Heart left ventricle (tissue), 16 donors: ENCODE data around the gene SLC22A13. TPM values are rescaled to one million over a fixed set of nuclear protein-coding genes. Genes with fewer than 3 reads are reported as not detected.

Experiments
- ATAC-seq, 4 donors: fragments of 200-7000 bp; cut with Tn5 transposase; one replicate each; pipeline ENCODE4 v1.9.1; 2020 to 2022; ENCODE audit warnings: moderate library complexity in 4 of 4, mild to moderate bottlenecking in 3 of 4, moderate number of reproducible peaks in 1 of 4
- DNase-seq, 5 donors: peaks; one replicate each; pipeline ENCODE4 v3.0.0-alpha.2; 2020
- H3K27ac ChIP-seq, 12 donors: fragments of 200-600 bp; sonication (generic) in 4 of 12; one replicate each; pipeline versions ENCODE4 v1.5.0 to v1.8.0; 2016 to 2022; ENCODE audit warnings: mild to moderate bottlenecking in 2 of 12
- H3K27me3 ChIP-seq, 9 donors: fragments of 200-600 bp; sonication (generic) in 2 of 9; one replicate each; pipeline versions ENCODE4 v1.5.1 to v1.8.0; 2016 to 2022; ENCODE audit warnings: mild to moderate bottlenecking in 3 of 9
- H3K36me3 ChIP-seq, 9 donors: fragments of 200-600 bp; sonication (generic) in 2 of 9; one replicate each; pipeline versions ENCODE4 v1.5.0 to v1.8.0; 2018 to 2022; ENCODE audit warnings: mild to moderate bottlenecking in 2 of 9
- H3K4me1 ChIP-seq, 12 donors: fragments of 200-600 bp; sonication (generic) in 4 of 12; one replicate each; pipeline versions ENCODE4 v1.5.0 to v1.8.0; 2016 to 2022; ENCODE audit warnings: mild to moderate bottlenecking in 3 of 12
- H3K4me3 ChIP-seq, 12 donors: fragments of 200-600 bp; sonication (generic) in 4 of 12; one replicate each; pipeline versions ENCODE4 v1.5.0 to v1.8.0; 2017 to 2022; ENCODE audit warnings: mild to moderate bottlenecking in 9 of 12, moderate library complexity in 4 of 12
- H3K9me3 ChIP-seq, 12 donors: fragments of 200-600 bp; sonication (generic) in 4 of 12; one replicate each; pipeline versions ENCODE4 v1.5.0 to v1.8.0; 2016 to 2022; ENCODE audit warnings: mild to moderate bottlenecking in 1 of 12
- POLR2A ChIP-seq, 2 donors: fragments of 450-650 bp; IDR thresholded peaks; one replicate each; pipeline ENCODE4 v1.6.1; 2017; ENCODE audit warnings: antibody characterized with exemption in 2 of 2, mild to moderate bottlenecking in 2 of 2, moderate library complexity in 2 of 2
- WGBS, 4 donors: extraction: QIAGEN DNeasy Blood & Tissue Kit in 2 of 4; methylation state at CpG; one replicate each; pipeline versions ENCODE4 v1.1.5 to v1.1.7; 2013 to 2018; 5-methylcytosine and 5-hydroxymethylcytosine counted together
- intact Hi-C, 10 donors: fragments of 100-400 bp; cut with DNase I; formaldehyde crosslinking; loops; one replicate each; pipeline versions ENCODE4 v1.11.1 to v1.14.2; 2022
- polyA plus RNA-seq, 2 donors: library from polyadenylated mRNA; stranded (reverse); fragments of 200-250 nt; gene quantifications; one replicate each; pipeline ENCODE4 v1.2.3, GENCODE V29; 2013
- total RNA-seq, 9 donors: library from RNA; depleted of rRNA in 2 of 9; stranded (reverse); fragments of >200 nt in 2 of 9; fragmentation: NEBNext Ultra II Directional in 3 of 9; extraction: Animal tissue kit (Norgen Biotek cat#: 25700) in 3 of 9; gene quantifications; one replicate each; pipeline versions ENCODE4 v1.1.0 to v1.2.4, GENCODE V29; 2016 to 2023
- TF ChIP-seq, protein P1 (sequence below), 12 donors: fragments of 200-600 bp; sonication (generic) in 4 of 12; IDR thresholded peaks; one replicate each; pipeline versions ENCODE4 v1.5.0 to v1.8.0; 2018 to 2022; ENCODE audit warnings: antibody characterized with exemption in 12 of 12, mild to moderate bottlenecking in 5 of 12
- donor health status: ischemic (EF 13 %, LVEDD 7.1; RV severe dilation, severe dysfunction).
- donor health status: healthy with polysubstance abuse.
- donor health status: DM: no; HTN: yes; CAD: no.
- donor health status: DM: no; HTN: no; CAD: no.
- donor health status: ischemic (EF 25% LVEDD 6.9; RV normal size, moderate dysfunction).
- donor health status: ischemic (EF 25% LVEDD 5.7; RV mildly dilated, moderate dysfunction).
- donor health status: healthy.
- donor health status: DM: yes; HTN: yes; CAD: no.
- donor health status: ischemic (EF 35%, LVEDD 5.7; RV mildly dilated, moderate dysfunction).
- donor health status: nonischemic (EF 11% LVEDD 7.7; RV severe dilation, severe dysfunction).
- donor health status: DM: yes; HTN: yes; CAD: no.
- donor health status: PGD.
- donor health status: ischemic (EF 29% LVEDD 5.4; RV normal size, mild dysfunction).
- donor health status: nonischemic (EF 23%, LVEDD 6.1; RV moderate dilation, normal function).

The SLC22A13 gene
- total and polyA plus RNA-seq, 11 donors: 0.07 to 0.24 (median 0.13) TPM; not detected in 5

GRCh38 chr3:38276917-38277630 is 11.5 kb downstream of the SLC22A13 start:
- H3K9me3 ChIP-seq: no peaks in the 10 kb centered on the region
- ATAC-seq (no peak), DNase-seq (no peak)
- TF ChIP-seq POLR2A (IDR thresholded peaks at IDR 0.05): no peak
- TF ChIP-seq, protein P1, sequence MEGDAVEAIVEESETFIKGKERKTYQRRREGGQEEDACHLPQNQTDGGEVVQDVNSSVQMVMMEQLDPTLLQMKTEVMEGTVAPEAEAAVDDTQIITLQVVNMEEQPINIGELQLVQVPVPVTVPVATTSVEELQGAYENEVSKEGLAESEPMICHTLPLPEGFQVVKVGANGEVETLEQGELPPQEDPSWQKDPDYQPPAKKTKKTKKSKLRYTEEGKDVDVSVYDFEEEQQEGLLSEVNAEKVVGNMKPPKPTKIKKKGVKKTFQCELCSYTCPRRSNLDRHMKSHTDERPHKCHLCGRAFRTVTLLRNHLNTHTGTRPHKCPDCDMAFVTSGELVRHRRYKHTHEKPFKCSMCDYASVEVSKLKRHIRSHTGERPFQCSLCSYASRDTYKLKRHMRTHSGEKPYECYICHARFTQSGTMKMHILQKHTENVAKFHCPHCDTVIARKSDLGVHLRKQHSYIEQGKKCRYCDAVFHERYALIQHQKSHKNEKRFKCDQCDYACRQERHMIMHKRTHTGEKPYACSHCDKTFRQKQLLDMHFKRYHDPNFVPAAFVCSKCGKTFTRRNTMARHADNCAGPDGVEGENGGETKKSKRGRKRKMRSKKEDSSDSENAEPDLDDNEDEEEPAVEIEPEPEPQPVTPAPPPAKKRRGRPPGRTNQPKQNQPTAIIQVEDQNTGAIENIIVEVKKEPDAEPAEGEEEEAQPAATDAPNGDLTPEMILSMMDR (IDR thresholded peaks at IDR 0.05): no peak
- intact Hi-C loops: no loop called here
- WGBS, 4 donors: 89 to 96% (median 95%) methylated on average over 11 to 13 of the region's 13 CpGs
- no peaks in the 10 kb centered on the region for H3K4me1 ChIP-seq
- no peak overlapping the region for H3K4me3 ChIP-seq
- H3K36me3 ChIP-seq: peaks cover 0 to 8% (median 0%) of the 10 kb centered on the region in 9 donors
- no peak overlapping the region for H3K27ac ChIP-seq
- no peaks in the 10 kb centered on the region for H3K27me3 ChIP-seq

- no peak for DNase-seq
- Histone ChIP-seq H3K36me3 (peaks cover 0 to 8% (median 0%) of the 10 kb centered on the region in 9 donors), H3K4me3 (no peak overlapping the region), H3K27me3 (no peaks in the 10 kb centered on the region), H3K27ac (no peak overlapping the region), H3K4me1 (no peaks in the 10 kb centered on the region), H3K9me3 (no peaks in the 10 kb centered on the region)
- 87 to 97% (median 92%) methylated on average over 5 of the region's 5 CpGs for WGBS, 4 donors
- intact Hi-C loops: no loop called here
- ATAC-seq: no peak
- TF ChIP-seq, protein P1 (IDR thresholded peaks at IDR 0.05): no peak
- TF ChIP-seq POLR2A (IDR thresholded peaks at IDR 0.05): no peak
Observed at GRCh38 chr3:38278841-38279240, 13.2 kb downstream of the SLC22A13 start.

- intact Hi-C loops: no loop called here
- H3K27ac ChIP-seq: no peak within 1 kb of the TSS
- no peaks in the 10 kb centered on the region for H3K27me3 ChIP-seq
- DNase-seq: no peak
- 86 to 90% (median 87%) methylated on average over 12 to 14 of the region's 14 CpGs for WGBS, 4 donors
- no peaks in the 10 kb centered on the region for H3K9me3 ChIP-seq
- ATAC-seq: no peak
- TF ChIP-seq POLR2A (IDR thresholded peaks at IDR 0.05): no peak
- no peaks in the 10 kb centered on the region for H3K36me3 ChIP-seq
- H3K4me3 ChIP-seq: no peak within 1 kb of the TSS
- no peaks in the 10 kb centered on the region for H3K4me1 ChIP-seq
Observed at GRCh38 chr3:38281895-38282686, 16.5 kb downstream of the SLC22A13 start, which contains the start of gene SLC22A14. TSS of gene SLC22A14 (plus strand) at chr3:38282294. CDS start at chr3:38306027, 23,733 bp downstream.

GRCh38 chr3:38283810-38284755 is 18.5 kb downstream of the SLC22A13 start:
- no peaks in the 10 kb centered on the region for H3K36me3 ChIP-seq
- no peaks in the 10 kb centered on the region for H3K9me3 ChIP-seq
- no peak overlapping the region for H3K4me3 ChIP-seq
- intact Hi-C loops: no loop called here
- DNase-seq (no peak), ATAC-seq (no peak)
- H3K27ac ChIP-seq: no peak overlapping the region
- no peaks in the 10 kb centered on the region for H3K27me3 ChIP-seq
- H3K4me1 ChIP-seq: no peaks in the 10 kb centered on the region
- WGBS, 4 donors: 86 to 90% (median 88%) methylated on average over 15 to 16 of the region's 16 CpGs
- TF ChIP-seq, protein P1 (IDR thresholded peaks at IDR 0.05): no peak
